ENCODE measurements around the gene NEDD8.

GRCh38 chr14:24261256-24261968 lies 29.2 kb upstream of the NEDD8 start:
- TF ChIP-seq, protein P1, sequence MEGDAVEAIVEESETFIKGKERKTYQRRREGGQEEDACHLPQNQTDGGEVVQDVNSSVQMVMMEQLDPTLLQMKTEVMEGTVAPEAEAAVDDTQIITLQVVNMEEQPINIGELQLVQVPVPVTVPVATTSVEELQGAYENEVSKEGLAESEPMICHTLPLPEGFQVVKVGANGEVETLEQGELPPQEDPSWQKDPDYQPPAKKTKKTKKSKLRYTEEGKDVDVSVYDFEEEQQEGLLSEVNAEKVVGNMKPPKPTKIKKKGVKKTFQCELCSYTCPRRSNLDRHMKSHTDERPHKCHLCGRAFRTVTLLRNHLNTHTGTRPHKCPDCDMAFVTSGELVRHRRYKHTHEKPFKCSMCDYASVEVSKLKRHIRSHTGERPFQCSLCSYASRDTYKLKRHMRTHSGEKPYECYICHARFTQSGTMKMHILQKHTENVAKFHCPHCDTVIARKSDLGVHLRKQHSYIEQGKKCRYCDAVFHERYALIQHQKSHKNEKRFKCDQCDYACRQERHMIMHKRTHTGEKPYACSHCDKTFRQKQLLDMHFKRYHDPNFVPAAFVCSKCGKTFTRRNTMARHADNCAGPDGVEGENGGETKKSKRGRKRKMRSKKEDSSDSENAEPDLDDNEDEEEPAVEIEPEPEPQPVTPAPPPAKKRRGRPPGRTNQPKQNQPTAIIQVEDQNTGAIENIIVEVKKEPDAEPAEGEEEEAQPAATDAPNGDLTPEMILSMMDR (IDR thresholded peaks at IDR 0.05): no peak
- TF ChIP-seq ZFX (IDR thresholded peaks at IDR 0.05; ENCODE audit: borderline replicate concordance): no peak
